ENCODE data around the gene SLC8B1.
A peak's percentile ranks its signal among the peaks of the same experiment; 100 is the strongest.

The SLC8B1 gene

DNA sequence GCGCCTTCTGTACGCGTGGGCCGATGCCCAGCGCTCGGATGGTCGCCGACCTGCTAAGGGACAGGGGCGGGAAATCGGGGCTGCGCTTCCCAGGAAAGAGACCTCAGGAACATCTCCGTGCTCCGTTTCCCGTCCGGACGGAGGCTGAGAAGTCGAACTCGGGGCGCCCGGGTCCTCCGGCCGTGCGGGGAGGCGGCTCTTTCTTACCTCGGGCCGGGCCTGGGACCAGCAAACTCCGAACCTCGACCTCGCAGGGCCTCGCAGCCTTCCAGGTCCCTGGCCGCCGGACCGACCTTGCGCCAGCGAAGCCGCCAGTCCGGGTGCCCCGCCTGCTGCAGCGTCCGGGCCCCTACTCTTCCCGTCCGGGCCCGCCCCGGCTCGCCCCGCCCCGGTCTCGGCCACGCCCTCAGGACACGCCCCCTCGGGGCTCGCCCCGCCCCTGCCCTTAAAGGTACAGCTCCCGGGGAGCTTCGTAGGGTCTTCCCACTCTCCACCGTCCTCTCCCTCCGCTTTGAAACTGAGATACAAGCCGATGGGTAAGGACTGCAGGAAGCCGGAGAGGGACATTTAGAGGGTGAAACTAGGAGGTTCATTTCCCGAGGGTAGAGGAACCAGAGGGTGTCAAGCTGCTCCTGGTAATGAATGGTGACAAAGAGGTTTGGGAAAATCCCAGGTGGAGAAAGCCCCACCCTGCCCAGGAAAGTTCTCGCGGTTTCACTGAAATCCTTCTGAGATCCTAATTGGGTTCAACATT, at the start of gene SLC8B1:
Gene SLC8B1, minus strand, starts transcription at position 324 of the 754 bp plus-strand sequence. CDS start 2,231 bp downstream, outside the sequence.
- Histone ChIP-seq H3K36me3 (ENCODE audit: control insufficient read depth, insufficient read depth, low read length) (no peaks in the 10 kb centered on the region), H3K4me1 (ENCODE audit: control insufficient read depth, insufficient read depth, low read length) (peaks cover 2% of the 10 kb centered on the region; the same call in 1 of the 2 replicates), H3K27me3 (ENCODE audit: control insufficient read depth, insufficient read depth, low read length) (no peaks in the 10 kb centered on the region; the same call in 1 of the 2 replicates), H3K27ac (ENCODE audit: low read length) (no peak within 1 kb of the TSS), H3K4me3 (ENCODE audit: low read length) (peak within 1 kb of the TSS; percentile 57; the same call in 1 of the 2 replicates), H3K9me3 (ENCODE audit: control insufficient read depth, insufficient read depth, low read length) (no peaks in the 10 kb centered on the region)
- WGBS (ENCODE audit: insufficient coverage, insufficient read length) = no CpG with 5 or more reads among the region's 62 CpGs
- DNase-seq (ENCODE audit: low read depth, low spot score) = no peak

GRCh38 chr12:113382206-113382605, 47.3 kb upstream of the SLC8B1 start:
- no peak for DNase-seq (ENCODE audit: low read depth, low spot score)
- no peak overlapping the region for H3K4me3 ChIP-seq (ENCODE audit: low read length)
- no peaks in the 10 kb centered on the region for H3K9me3 ChIP-seq (ENCODE audit: control insufficient read depth, insufficient read depth, low read length)
- no peak overlapping the region for H3K27ac ChIP-seq (ENCODE audit: low read length)
- no peaks in the 10 kb centered on the region for H3K27me3 ChIP-seq (ENCODE audit: control insufficient read depth, insufficient read depth, low read length)
- no CpG with 5 or more reads among the region's 4 CpGs for WGBS (ENCODE audit: insufficient coverage, insufficient read length)
- peaks cover 4% of the 10 kb centered on the region for H3K36me3 ChIP-seq (ENCODE audit: control insufficient read depth, insufficient read depth, low read length)
- no peaks in the 10 kb centered on the region for H3K4me1 ChIP-seq (ENCODE audit: control insufficient read depth, insufficient read depth, low read length)

GRCh38 chr12:113381220-113381619, 46.3 kb upstream of the SLC8B1 start:
- no peak for DNase-seq (ENCODE audit: low read depth, low spot score)
- Histone ChIP-seq H3K36me3 (ENCODE audit: control insufficient read depth, insufficient read depth, low read length) (peaks cover 4% of the 10 kb centered on the region), H3K4me3 (ENCODE audit: low read length) (no peak overlapping the region), H3K9me3 (ENCODE audit: control insufficient read depth, insufficient read depth, low read length) (no peaks in the 10 kb centered on the region), H3K4me1 (ENCODE audit: control insufficient read depth, insufficient read depth, low read length) (no peaks in the 10 kb centered on the region), H3K27ac (ENCODE audit: low read length) (no peak overlapping the region), H3K27me3 (ENCODE audit: control insufficient read depth, insufficient read depth, low read length) (no peaks in the 10 kb centered on the region)
- no CpG with 5 or more reads among the region's 11 CpGs for WGBS (ENCODE audit: insufficient coverage, insufficient read length)

- Histone ChIP-seq H3K27me3 (ENCODE audit: control insufficient read depth, insufficient read depth, low read length) (no peaks in the 10 kb centered on the region), H3K9me3 (ENCODE audit: control insufficient read depth, insufficient read depth, low read length) (no peaks in the 10 kb centered on the region), H3K4me3 (ENCODE audit: low read length) (no peak overlapping the region), H3K4me1 (ENCODE audit: control insufficient read depth, insufficient read depth, low read length) (no peaks in the 10 kb centered on the region; the same call in 1 of the 2 replicates), H3K36me3 (ENCODE audit: control insufficient read depth, insufficient read depth, low read length) (peaks cover 7% of the 10 kb centered on the region), H3K27ac (ENCODE audit: low read length) (no peak overlapping the region)
- DNase-seq (ENCODE audit: low read depth, low spot score) = no peak
- WGBS (ENCODE audit: insufficient coverage, insufficient read length) = no CpG with 5 or more reads among the region's 3 CpGs
Observed at GRCh38 chr12:113378291-113378690, 43.4 kb upstream of the SLC8B1 start.

DNA sequence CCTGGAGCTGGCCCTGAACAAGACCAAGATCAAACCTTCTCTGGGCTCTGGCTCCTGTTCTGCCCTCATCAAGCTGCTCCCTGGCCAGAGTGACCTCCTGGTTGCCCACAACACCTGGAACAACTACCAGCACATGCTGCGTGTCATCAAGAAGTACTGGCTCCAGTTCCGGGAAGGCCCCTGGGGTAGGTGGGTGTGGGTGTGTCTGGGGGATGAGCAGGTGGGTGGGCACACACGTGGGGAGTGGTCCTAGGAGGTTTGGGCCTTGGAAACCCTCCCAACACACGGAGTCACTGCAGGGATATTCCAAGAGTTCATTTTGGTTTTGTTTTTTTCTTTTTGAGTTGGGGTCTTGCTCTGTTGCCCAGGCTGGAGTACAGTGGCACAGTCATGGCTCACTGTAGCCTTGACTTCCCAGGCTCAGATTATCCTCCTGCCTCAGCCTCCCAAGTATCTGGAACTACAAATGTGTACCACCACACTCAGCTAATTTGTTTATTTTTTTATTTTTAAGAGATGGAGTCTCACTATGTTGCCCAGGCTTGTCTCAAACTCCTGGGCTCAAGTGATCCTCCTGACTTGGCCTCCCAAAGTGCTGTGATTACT, 40.0 kb upstream of the SLC8B1 start:
- Histone ChIP-seq H3K4me1 (ENCODE audit: control insufficient read depth, insufficient read depth, low read length) (no peaks in the 10 kb centered on the region; the same call in 1 of the 2 replicates), H3K36me3 (ENCODE audit: control insufficient read depth, insufficient read depth, low read length) (peaks cover 7% of the 10 kb centered on the region), H3K9me3 (ENCODE audit: control insufficient read depth, insufficient read depth, low read length) (no peaks in the 10 kb centered on the region), H3K27me3 (ENCODE audit: control insufficient read depth, insufficient read depth, low read length) (no peaks in the 10 kb centered on the region), H3K27ac (ENCODE audit: low read length) (no peak overlapping the region), H3K4me3 (ENCODE audit: low read length) (no peak overlapping the region; the same call in 1 of the 2 replicates)
- WGBS (ENCODE audit: insufficient coverage, insufficient read length) = no CpG with 5 or more reads among the region's 4 CpGs
- no peak for DNase-seq (ENCODE audit: low read depth, low spot score)

GRCh38 chr12:113373969-113374368, 39.1 kb upstream of the SLC8B1 start:
- WGBS (ENCODE audit: insufficient coverage, insufficient read length) = no CpG with 5 or more reads among the region's 3 CpGs
- Histone ChIP-seq H3K9me3 (ENCODE audit: control insufficient read depth, insufficient read depth, low read length) (no peaks in the 10 kb centered on the region), H3K27me3 (ENCODE audit: control insufficient read depth, insufficient read depth, low read length) (no peaks in the 10 kb centered on the region), H3K4me3 (ENCODE audit: low read length) (no peak overlapping the region), H3K36me3 (ENCODE audit: control insufficient read depth, insufficient read depth, low read length) (peaks cover 7% of the 10 kb centered on the region), H3K4me1 (ENCODE audit: control insufficient read depth, insufficient read depth, low read length) (no peaks in the 10 kb centered on the region; the same call in 1 of the 2 replicates), H3K27ac (ENCODE audit: low read length) (no peak overlapping the region)
- no peak for DNase-seq (ENCODE audit: low read depth, low spot score)

DNA sequence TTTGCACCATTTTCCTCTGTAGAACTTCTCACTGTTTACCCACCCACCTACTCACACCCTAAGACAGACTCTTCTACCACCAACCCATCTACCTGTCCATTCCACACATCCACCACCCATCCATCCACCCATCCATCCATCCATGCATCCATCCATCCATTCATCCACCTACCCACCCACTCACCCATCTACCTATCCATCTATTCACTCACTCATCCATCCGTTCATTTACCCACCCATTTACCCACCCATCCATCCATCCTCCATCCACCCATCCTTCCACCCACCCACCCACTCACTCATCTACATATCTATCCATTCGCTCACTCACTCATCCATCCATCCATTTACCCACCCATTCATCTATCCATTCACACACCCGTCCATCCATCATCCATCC, 38.5 kb upstream of the SLC8B1 start:
- no peak overlapping the region for H3K27ac ChIP-seq (ENCODE audit: low read length)
- no peaks in the 10 kb centered on the region; the same call in 1 of the 2 replicates for H3K4me1 ChIP-seq (ENCODE audit: control insufficient read depth, insufficient read depth, low read length)
- 100% methylated on average over 3 of the region's 3 CpGs for WGBS (ENCODE audit: insufficient coverage, insufficient read length)
- no peaks in the 10 kb centered on the region for H3K27me3 ChIP-seq (ENCODE audit: control insufficient read depth, insufficient read depth, low read length)
- no peak overlapping the region for H3K4me3 ChIP-seq (ENCODE audit: low read length)
- DNase-seq (ENCODE audit: low read depth, low spot score) = no peak
- peaks cover 7% of the 10 kb centered on the region for H3K36me3 ChIP-seq (ENCODE audit: control insufficient read depth, insufficient read depth, low read length)
- H3K9me3 ChIP-seq (ENCODE audit: control insufficient read depth, insufficient read depth, low read length) = no peaks in the 10 kb centered on the region

- Histone ChIP-seq H3K4me1 (ENCODE audit: control insufficient read depth, insufficient read depth, low read length) (no peaks in the 10 kb centered on the region; the same call in 1 of the 2 replicates), H3K4me3 (ENCODE audit: low read length) (no peak overlapping the region), H3K36me3 (ENCODE audit: control insufficient read depth, insufficient read depth, low read length) (peaks cover 7% of the 10 kb centered on the region), H3K9me3 (ENCODE audit: control insufficient read depth, insufficient read depth, low read length) (no peaks in the 10 kb centered on the region), H3K27ac (ENCODE audit: low read length) (no peak overlapping the region), H3K27me3 (ENCODE audit: control insufficient read depth, insufficient read depth, low read length) (no peaks in the 10 kb centered on the region)
- DNase-seq (ENCODE audit: low read depth, low spot score) = no peak
- no CpG with 5 or more reads among the region's 9 CpGs for WGBS (ENCODE audit: insufficient coverage, insufficient read length)
Observed at GRCh38 chr12:113372371-113372770, 37.5 kb upstream of the SLC8B1 start.

DNA sequence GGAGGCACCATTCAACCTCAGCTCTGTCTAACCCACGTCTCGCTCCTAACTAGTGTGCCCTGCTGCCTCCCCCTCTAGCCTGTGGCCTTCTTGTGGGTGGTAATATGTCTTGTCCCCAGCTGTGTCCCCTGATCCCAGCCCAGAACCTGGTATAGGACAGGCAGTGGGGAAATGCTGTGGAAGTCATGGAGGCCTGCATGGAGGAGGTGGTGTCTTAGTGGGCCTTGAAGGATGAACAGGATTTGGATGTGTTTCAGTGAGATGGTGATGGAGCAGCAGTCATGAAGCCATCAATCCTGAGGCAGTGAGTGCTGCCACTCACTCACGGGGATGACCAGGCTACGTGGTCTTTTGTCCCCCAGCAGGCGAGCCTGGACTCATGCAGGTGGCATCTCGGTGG, 36.9 kb upstream of the SLC8B1 start:
- no peaks in the 10 kb centered on the region; the same call in 1 of the 2 replicates for H3K4me1 ChIP-seq (ENCODE audit: control insufficient read depth, insufficient read depth, low read length)
- WGBS (ENCODE audit: insufficient coverage, insufficient read length) = no CpG with 5 or more reads among the region's 6 CpGs
- H3K4me3 ChIP-seq (ENCODE audit: low read length) = no peak overlapping the region
- no peak overlapping the region for H3K27ac ChIP-seq (ENCODE audit: low read length)
- no peak for DNase-seq (ENCODE audit: low read depth, low spot score)
- no peaks in the 10 kb centered on the region for H3K27me3 ChIP-seq (ENCODE audit: control insufficient read depth, insufficient read depth, low read length)
- H3K9me3 ChIP-seq (ENCODE audit: control insufficient read depth, insufficient read depth, low read length) = no peaks in the 10 kb centered on the region
- peaks cover 7% of the 10 kb centered on the region for H3K36me3 ChIP-seq (ENCODE audit: control insufficient read depth, insufficient read depth, low read length)

GRCh38 chr12:113370923-113371682, 36.2 kb upstream of the SLC8B1 start:
- Histone ChIP-seq H3K27me3 (ENCODE audit: control insufficient read depth, insufficient read depth, low read length) (no peaks in the 10 kb centered on the region), H3K4me1 (ENCODE audit: control insufficient read depth, insufficient read depth, low read length) (no peaks in the 10 kb centered on the region; the same call in 1 of the 2 replicates), H3K4me3 (ENCODE audit: low read length) (no peak overlapping the region), H3K27ac (ENCODE audit: low read length) (no peak overlapping the region), H3K9me3 (ENCODE audit: control insufficient read depth, insufficient read depth, low read length) (no peaks in the 10 kb centered on the region), H3K36me3 (ENCODE audit: control insufficient read depth, insufficient read depth, low read length) (peaks cover 7% of the 10 kb centered on the region)
- no peak for DNase-seq (ENCODE audit: low read depth, low spot score)
- no CpG with 5 or more reads among the region's 7 CpGs for WGBS (ENCODE audit: insufficient coverage, insufficient read length)

Measured in iPS DF 6.9 (cell line).